SK-N-SH (cell line): ENCODE results near the gene OMP. TPM values are rescaled to one million over a fixed set of nuclear protein-coding genes. Genes with fewer than 3 reads are reported as not detected.

ENCODE experiments used
- CTCF ChIA-PET: fragments of 300-600, 350-600 bp; formaldehyde crosslinking; extraction: SDS; loops from one replicate; lab custom pipeline; 2021; lab: Yijun Ruan, JAX
- POLR2A ChIA-PET: fragments of 350-600 bp; sonication (Branson Sonifier 250); formaldehyde crosslinking; extraction: SDS; loops from one replicate; lab custom pipeline; 2020; ENCODE audit warnings: antibody characterized with exemption, inconsistent platforms; lab: Yijun Ruan, JAX
- DNase-seq: peaks from one replicate; pipeline ENCODE4 v3.0.0; 2012
- H2AFZ ChIP-seq: fragments of 200-600 bp; sonication (generic); 2 replicates; pipeline ENCODE4 v1.8.1; 2016; ENCODE audit warnings: antibody characterized with exemption, mild to moderate bottlenecking, low read depth
- H3F3A ChIP-seq: fragments of 200-600 bp; sonication (generic); replicated peaks from 2 replicates; pipeline ENCODE3; 2016; ENCODE audit warnings: antibody characterized with exemption, mild to moderate bottlenecking; ENCODE audit not compliant: insufficient read depth
- H3K27ac ChIP-seq, 2 experiments: fragments of 200-500 bp in 1 of 2; fragments of 200-600 bp in 1 of 2; sonication (Bioruptor generic) in 1 of 2; sonication (generic), shearing (Covaris generic) in 1 of 2; 2 replicates each; pipeline versions ENCODE4 v1.5.1 to v1.6.1; 2014 to 2016; ENCODE audit warnings: low read depth in 2 of 2, inconsistent platforms in 1 of 2, low read length in 1 of 2, mild to moderate bottlenecking in 1 of 2, mixed read lengths in 1 of 2
- H3K27me3 ChIP-seq: fragments of 200-600 bp; sonication (generic), shearing (Covaris generic); 2 replicates; pipeline ENCODE4 v1.6.1; 2016; ENCODE audit warnings: mixed run types; ENCODE audit not compliant: insufficient read depth
- H3K36me3 ChIP-seq, 2 experiments: fragments of 200-500 bp in 1 of 2; fragments of 200-600 bp in 1 of 2; sonication (Bioruptor generic) in 1 of 2; sonication (generic) in 1 of 2; replicated peaks in 1 of 2; 2 replicates each; pipeline versions ENCODE3 to v1.5.1; 2014 to 2016; ENCODE audit warnings: low read length in 1 of 2, mild to moderate bottlenecking in 1 of 2; ENCODE audit not compliant: insufficient read depth in 2 of 2, control insufficient read depth in 1 of 2
- H3K4me1 ChIP-seq, 2 experiments: fragments of 200-500 bp in 1 of 2; fragments of 200-600 bp in 1 of 2; sonication (Bioruptor generic) in 1 of 2; sonication (generic), shearing (Covaris generic) in 1 of 2; 2 replicates each; pipeline versions ENCODE4 v1.5.1 to v1.6.1; 2014 to 2016; ENCODE audit warnings: low read depth in 1 of 2, low read length in 1 of 2, mixed run types in 1 of 2; ENCODE audit not compliant: insufficient read depth in 2 of 2, control insufficient read depth in 1 of 2
- H3K4me2 ChIP-seq: fragments of 200-600 bp; sonication (generic), shearing (Covaris generic); 2 replicates; pipeline ENCODE4 v1.6.1; 2017; ENCODE audit warnings: mixed run types
- H3K4me3 ChIP-seq, 2 experiments: fragments of 200-500 bp in 1 of 2; fragments of 200-600 bp in 1 of 2; sonication (Bioruptor generic) in 1 of 2; sonication (generic), shearing (Covaris generic) in 1 of 2; 2 replicates each; pipeline versions ENCODE4 v1.5.1 to v1.8.1; 2014 to 2016; ENCODE audit warnings: low read depth in 2 of 2, inconsistent platforms in 1 of 2, low read length in 1 of 2, mild to moderate bottlenecking in 1 of 2, mixed read lengths in 1 of 2, moderate library complexity in 1 of 2
- H3K79me2 ChIP-seq: fragments of 200-600 bp; sonication (generic); 2 replicates; pipeline ENCODE4 v1.8.1; 2017; ENCODE audit warnings: mild to moderate bottlenecking; ENCODE audit not compliant: insufficient read depth
- H3K9ac ChIP-seq: fragments of 200-600 bp; sonication (generic); 2 replicates; pipeline ENCODE4 v1.6.1; 2017; ENCODE audit warnings: mixed run types
- H3K9me2 ChIP-seq: fragments of 200-600 bp; sonication (generic); 2 replicates; pipeline ENCODE4 v1.6.1; 2017; ENCODE audit warnings: mixed run types
- H3K9me3 ChIP-seq: fragments of 200-600 bp; sonication (generic); 2 replicates; pipeline ENCODE4 v1.6.1; 2017; ENCODE audit warnings: mixed run types, mild to moderate bottlenecking, moderate library complexity
- H4K20me1 ChIP-seq: fragments of 200-600 bp; sonication (generic); 2 replicates; pipeline ENCODE4 v1.6.1; 2017; ENCODE audit warnings: mild to moderate bottlenecking, mixed run types; ENCODE audit not compliant: insufficient read depth
- ELF1 ChIP-seq: IDR thresholded peaks from 2 replicates; pipeline ENCODE4 v1.4.0; 2012
- FOSL2 ChIP-seq: IDR thresholded peaks from 2 replicates; pipeline ENCODE4 v1.4.0; 2012; ENCODE audit warnings: low read depth, mild to moderate bottlenecking, moderate library complexity, borderline replicate concordance
- FOXJ3 ChIP-seq: sonication (generic); formaldehyde crosslinking; IDR thresholded peaks from 2 replicates; pipeline ENCODE4 v1.5.1; 2020; ENCODE audit warnings: mild to moderate bottlenecking, missing genetic modification reagents
- GABPA ChIP-seq: IDR thresholded peaks from 2 replicates; pipeline ENCODE4 v1.4.0; 2012; ENCODE audit warnings: low read depth, mild to moderate bottlenecking
- GATA2 ChIP-seq: sonication (generic); formaldehyde crosslinking; IDR thresholded peaks from 2 replicates; pipeline ENCODE4 v1.5.0; 2020; ENCODE audit warnings: mild to moderate bottlenecking, missing genetic modification reagents
- MEF2A ChIP-seq: IDR thresholded peaks from 2 replicates; pipeline ENCODE4 v1.4.0; 2012; ENCODE audit warnings: low read depth, borderline replicate concordance
- MXI1 ChIP-seq: IDR thresholded peaks from 2 replicates; pipeline ENCODE4 v1.6.1; 2012; ENCODE audit warnings: mild to moderate bottlenecking, low read depth, low read length, improper control_type of control experiment
- POLR2AphosphoS5 ChIP-seq: IDR thresholded peaks from 2 replicates; pipeline ENCODE4 v1.6.1; 2012; ENCODE audit warnings: low read depth, low read length
- REST ChIP-seq: IDR thresholded peaks from 2 replicates; pipeline ENCODE4 v1.6.1; 2012; ENCODE audit warnings: mild to moderate bottlenecking, low read depth, low read length, moderate library complexity
- RFX5 ChIP-seq: IDR thresholded peaks from 2 replicates; pipeline ENCODE4 v1.6.1; 2012; ENCODE audit warnings: mild to moderate bottlenecking, improper control_type of control experiment, low read length
- RXRA ChIP-seq: IDR thresholded peaks from 2 replicates; pipeline ENCODE4 v1.4.0; 2012; ENCODE audit warnings: low read depth, mild to moderate bottlenecking, borderline replicate concordance
- TCF12 ChIP-seq: IDR thresholded peaks from 2 replicates; pipeline ENCODE4 v1.4.0; 2012
- TEAD4 ChIP-seq: IDR thresholded peaks from 2 replicates; pipeline ENCODE4 v1.4.0; 2012; ENCODE audit warnings: mild to moderate bottlenecking, borderline replicate concordance; ENCODE audit not compliant: insufficient read depth
- USF1 ChIP-seq: IDR thresholded peaks from 2 replicates; pipeline ENCODE4 v1.4.0; 2012; ENCODE audit warnings: low read depth, borderline replicate concordance
- USF2 ChIP-seq: fragments of 150-350 bp; IDR thresholded peaks from 2 replicates; pipeline ENCODE4 v1.6.1; 2017; ENCODE audit warnings: antibody characterized with exemption, low read length, low read depth, borderline replicate concordance
- YY1 ChIP-seq: IDR thresholded peaks from 2 replicates; pipeline ENCODE4 v1.4.0; 2012; ENCODE audit warnings: low read depth, mild to moderate bottlenecking
- WGBS: methylation state at CpG from one replicate; pipeline ENCODE4 v1.1.6; 2017; ENCODE audit warnings: low lambda C conversion rate; 5-methylcytosine and 5-hydroxymethylcytosine counted together
- polyA plus RNA-seq, 3 experiments: library from polyadenylated mRNA; depleted of rRNA; stranded (reverse); fragments of >200 nt; gene quantifications; 2 replicates each; pipeline ENCODE4 v1.2.3, GENCODE V29; 2012

OMP gene
- polyA plus RNA-seq, 1 of the 3 experiments (the other 2 are of a cell fraction) = 0.20 TPM

GRCh38 chr11:77121096-77121640 lies 18.5 kb downstream of the OMP start:
- Histone ChIP-seq H3K27me3 (no peaks in the 10 kb centered on the region), H3K4me3 (no peak overlapping the region), H3K4me2 (no peak overlapping the region), H3K79me2 (no peaks in the 10 kb centered on the region), H2AFZ (no peak overlapping the region), H3F3A (no peaks in the 10 kb centered on the region), H3K36me3 (peaks cover 0 to 28% of the 10 kb centered on the region in 2 experiments), H3K9ac (no peak overlapping the region), H4K20me1 (no peaks in the 10 kb centered on the region), H3K4me1 (peaks cover 0 to 2% of the 10 kb centered on the region in 2 experiments; a peak in 1 of 4 replicates), H3K9me3 (no peaks in the 10 kb centered on the region), H3K9me2 (no peaks in the 10 kb centered on the region), H3K27ac (no peak overlapping the region)
- POLR2A ChIA-PET = no interaction called here
- CTCF ChIA-PET = interaction anchor here (1.0 to 12.2 kb wide), 5 partner anchors 64 to 436 kb away, joined by 3 to 270 read pairs (median 5); no protein-coding TSS in a partner anchor
- DNase-seq = no peak
- 94% methylated on average over 7 of the region's 10 CpGs for WGBS
- no peak for TF ChIP-seq TCF12
- no peak for TF ChIP-seq GATA2 (CRISPR knock-in tag)
- TF ChIP-seq FOXJ3 (CRISPR knock-in tag) = no peak
- no peak for TF ChIP-seq POLR2AphosphoS5
- TF ChIP-seq TEAD4 = no peak
- no peak for TF ChIP-seq GABPA
- TF ChIP-seq ELF1 = no peak
- TF ChIP-seq RFX5 = no peak

- DNase-seq = no peak
- ChIA-PET CTCF (interaction anchor here (1.0 to 12.2 kb wide), 8 partner anchors 9 to 435 kb away, joined by 3 to 270 read pairs (median 4); no protein-coding TSS in a partner anchor), POLR2A (no interaction called here)
- no peaks in the 10 kb centered on the region for H3K9me3 ChIP-seq
- H2AFZ ChIP-seq = no peak overlapping the region
- no peak for TF ChIP-seq USF1
- no peak for TF ChIP-seq MEF2A
- TF ChIP-seq REST = no peak
- TF ChIP-seq GABPA = no peak
- TF ChIP-seq FOSL2 = no peak
- TF ChIP-seq USF2 = no peak
- TF ChIP-seq RXRA = no peak
- TF ChIP-seq POLR2AphosphoS5 = no peak
- no peak for TF ChIP-seq MXI1
- TF ChIP-seq GATA2 (CRISPR knock-in tag) = no peak
- no peak for TF ChIP-seq YY1
- no peak overlapping the region for H3K4me3 ChIP-seq
- no peaks in the 10 kb centered on the region for H4K20me1 ChIP-seq
- peaks cover 0 to 28% of the 10 kb centered on the region in 2 experiments for H3K36me3 ChIP-seq
- 86% methylated on average over 5 of the region's 8 CpGs for WGBS
- H3K4me2 ChIP-seq = no peak overlapping the region
- H3K79me2 ChIP-seq = no peaks in the 10 kb centered on the region
- H3K4me1 ChIP-seq = peaks cover 0 to 10% of the 10 kb centered on the region in 2 experiments; a peak in 1 of 4 replicates
- no peak overlapping the region for H3K9ac ChIP-seq
- no peak overlapping the region for H3K27ac ChIP-seq
- no peaks in the 10 kb centered on the region for H3F3A ChIP-seq
- no peaks in the 10 kb centered on the region for H3K27me3 ChIP-seq
- H3K9me2 ChIP-seq = no peaks in the 10 kb centered on the region
Observed at GRCh38 chr11:77121876-77122575, 19.4 kb downstream of the OMP start.
